HFFc6 (cell line): ENCODE measurements around the gene SRSF10. TPM values are rescaled to one million over a fixed set of nuclear protein-coding genes. Genes with fewer than 3 reads are reported as not detected.

Experiments used
- DNase-seq: peaks from one replicate; pipeline ENCODE4 v3.0.0-alpha.2; 2018
- H3K27ac Mint-ChIP-seq: 2 replicates; pipeline ENCODE4 v1.8.0; 2020; ENCODE audit warnings: mild to moderate bottlenecking, mixed read lengths
- H3K27me3 Mint-ChIP-seq: 2 replicates; pipeline ENCODE4 v1.8.0; 2021; ENCODE audit warnings: mild to moderate bottlenecking, moderate library complexity, mixed read lengths; ENCODE audit not compliant: insufficient read depth
- H3K36me3 Mint-ChIP-seq: 2 replicates; pipeline ENCODE4 v1.8.0; 2021; ENCODE audit warnings: low read depth, mixed read lengths
- H3K4me1 Mint-ChIP-seq: 2 replicates; pipeline ENCODE4 v1.8.0; 2020; ENCODE audit warnings: low read depth, mixed read lengths
- H3K4me3 Mint-ChIP-seq: 2 replicates; pipeline ENCODE4 v1.8.0; 2020; ENCODE audit warnings: mild to moderate bottlenecking, moderate library complexity, mixed read lengths
- H3K9me3 Mint-ChIP-seq: 2 replicates; pipeline ENCODE4 v1.8.0; 2020; ENCODE audit warnings: mild to moderate bottlenecking, mixed read lengths
- CTCF ChIP-seq: fragments of 200-600 bp; sonication (generic); IDR thresholded peaks from 2 replicates; pipeline ENCODE4 v1.5.0; 2021; ENCODE audit warnings: antibody characterized with exemption, mild to moderate bottlenecking
- microRNA-seq: library from miRNA; unstranded; fragments of <30 nt; microRNA quantifications from one replicate; pipeline ENCODE4, GENCODE V29; 2019
- total RNA-seq, 6 experiments: library from RNA; stranded (reverse); fragmentation: NEBNext Ultra II Directional; extraction: Animal tissue kit (Norgen Biotek cat#: 25700); gene quantifications; 2 replicates in 1 of 6; 3 replicates in 5 of 6; pipeline ENCODE4 v1.2.3, GENCODE V29; 2021

The SRSF10 gene
- total RNA-seq, 6 experiments from 2014 or later, result 84.5 to 100 (median 94.8) TPM

DNA sequence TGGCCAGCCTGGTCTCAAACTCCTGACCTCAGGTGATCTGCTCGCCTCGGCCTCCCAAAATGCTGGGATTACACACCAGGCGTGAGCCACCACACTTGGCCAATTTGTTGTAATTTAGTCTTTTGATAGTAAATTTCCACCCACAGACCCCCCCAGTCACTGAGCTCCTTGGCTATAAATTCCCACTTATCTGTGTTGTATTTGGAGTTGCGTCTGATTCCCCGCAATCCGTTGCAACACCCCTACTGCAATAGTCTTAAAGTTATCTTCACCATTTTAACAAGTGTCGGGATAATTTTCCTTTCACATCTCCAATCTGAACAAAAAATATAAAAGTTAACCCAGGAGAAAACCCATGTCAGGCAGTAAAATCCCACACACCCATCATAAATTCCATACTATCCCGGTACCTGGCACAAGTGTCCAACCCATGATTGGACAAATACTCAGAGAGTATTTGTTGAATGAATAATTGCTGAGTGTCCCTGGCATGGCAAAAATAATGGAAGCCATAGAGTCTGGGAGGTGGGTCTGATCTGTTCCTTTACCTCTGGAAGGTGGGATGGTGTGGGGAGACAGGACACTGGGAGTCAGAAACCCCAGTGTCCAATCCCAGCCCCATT lies 57.7 kb downstream of the SRSF10 start:
- no peaks in the 10 kb centered on the region for H3K36me3 Mint-ChIP-seq
- no peak overlapping the region for H3K4me3 Mint-ChIP-seq
- H3K27me3 Mint-ChIP-seq, result peaks cover 18% of the 10 kb centered on the region
- no peak for TF ChIP-seq CTCF
- no peak overlapping the region for H3K27ac Mint-ChIP-seq
- peaks cover 5% of the 10 kb centered on the region; the same call in 1 of the 2 replicates for H3K4me1 Mint-ChIP-seq
- DNase-seq, result no peak
- no peaks in the 10 kb centered on the region for H3K9me3 Mint-ChIP-seq

- peak; percentile 77 for TF ChIP-seq CTCF
- Mint-ChIP-seq H3K4me1 (0 out of 2 replicates have a peak, but pooled peaks cover 5% of the 10 kb centered on the region), H3K27ac (no peak overlapping the region), H3K27me3 (peaks cover 6% of the 10 kb centered on the region), H3K9me3 (no peaks in the 10 kb centered on the region), H3K36me3 (no peaks in the 10 kb centered on the region), H3K4me3 (no peak overlapping the region)
- DNase-seq, result peak; percentile 53
These were observed 63.7 kb downstream of the SRSF10 start for GRCh38 chr1:23916209-23917131.

GRCh38 chr1:23915466-23915865 lies 64.7 kb downstream of the SRSF10 start:
- Mint-ChIP-seq H3K4me1 (0 out of 2 replicates have a peak, but pooled peaks cover 5% of the 10 kb centered on the region), H3K9me3 (no peaks in the 10 kb centered on the region), H3K36me3 (no peaks in the 10 kb centered on the region), H3K27me3 (peaks cover 12% of the 10 kb centered on the region), H3K4me3 (no peak overlapping the region), H3K27ac (no peak overlapping the region)
- no peak for TF ChIP-seq CTCF
- DNase-seq, result no peak

DNA sequence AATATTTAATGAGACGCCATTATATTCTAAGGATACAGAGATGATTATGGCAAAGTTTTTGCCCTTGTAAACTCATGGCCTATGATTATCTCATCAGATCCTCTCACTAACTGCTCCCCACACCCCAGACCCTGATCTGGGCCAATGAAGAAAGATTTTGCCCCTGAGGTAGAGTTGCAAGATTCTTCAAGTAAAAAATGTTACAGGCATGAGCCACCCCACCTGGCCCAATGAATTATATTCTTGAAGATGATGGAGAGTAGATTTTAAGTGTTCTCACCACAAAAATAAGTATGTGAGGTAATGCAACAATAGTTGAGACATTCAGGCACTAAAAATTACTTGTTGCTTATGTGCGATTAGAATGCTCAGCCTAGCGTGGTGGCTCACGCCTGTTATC lies 65.2 kb downstream of the SRSF10 start:
- H3K9me3 Mint-ChIP-seq, result no peaks in the 10 kb centered on the region
- peaks cover 17% of the 10 kb centered on the region for H3K27me3 Mint-ChIP-seq
- no peak for DNase-seq
- 0 out of 2 replicates have a peak, but pooled peaks cover 3% of the 10 kb centered on the region for H3K4me1 Mint-ChIP-seq
- H3K4me3 Mint-ChIP-seq, result no peak overlapping the region
- TF ChIP-seq CTCF, result no peak
- no peaks in the 10 kb centered on the region for H3K36me3 Mint-ChIP-seq
- no peak overlapping the region for H3K27ac Mint-ChIP-seq

Small RNA genes lying within 50 kb of the gene (microRNA-seq; reads per million reads assigned to microRNA genes)
- gene MIR378F, result not detected

Other genes with a start within 250 kb of the SRSF10 start
- gene ELOA, start 236.9 kb downstream of the SRSF10 start, total RNA-seq, result 10 to 100 TPM; 55.5 to 72.6 (median 59.9) TPM
- gene PITHD1, start 201.9 kb downstream of the SRSF10 start, total RNA-seq, result 10 to 100 TPM; 41.8 to 45.7 (median 44.8) TPM
- gene LYPLA2, start 189.2 kb downstream of the SRSF10 start, total RNA-seq, result 10 to 100 TPM; 55.7 to 65.0 (median 59.8) TPM
- 10 to 100 TPM; 30.9 to 34.6 (median 33.5) TPM for gene GALE, start 179.6 kb downstream of the SRSF10 start, total RNA-seq
- gene HMGCL, start 154.9 kb downstream of the SRSF10 start, total RNA-seq, result 10 to 100 TPM; 20.2 to 22.9 (median 21.7) TPM
- gene FUCA1, start 112.0 kb downstream of the SRSF10 start, total RNA-seq, result 1 to 10 TPM; 4.1 to 6.7 (median 5.8) TPM
- gene CNR2, start 67.0 kb downstream of the SRSF10 start, total RNA-seq, result not detected
- gene PNRC2, start 20.5 kb downstream of the SRSF10 start, total RNA-seq, result 10 to 100 TPM; 59.5 to 76.4 (median 64.0) TPM
- under 1 TPM in 3 of 6 experiments, not detected in 3; 0.03 to 0.05 (median 0.05) TPM for gene MYOM3, start 131.8 kb upstream of the SRSF10 start, total RNA-seq
- not detected for gene IL22RA1, start 162.8 kb upstream of the SRSF10 start, total RNA-seq
- gene IFNLR1, start 207.0 kb upstream of the SRSF10 start, total RNA-seq, result not detected